ENCODE results near the gene S100A6.
"Not testable (repeated sequence)": the region's sequence is repeated elsewhere in the genome, so short reads cannot be mapped to it uniquely, and the experiment has no call there.

Gene S100A6

GRCh38 chr1:153526132-153526543 lies 9.7 kb downstream of the S100A6 start:
- DNase-seq, result peak in 1 of 2 experiments; percentile 11

- peak; percentile 87 to 95 for DNase-seq
Measured at GRCh38 chr1:153525088-153525728, 10.6 kb downstream of the S100A6 start.

- DNase-seq, result not testable (repeated sequence)
Measured at GRCh38 chr1:153522353-153523048, 13.3 kb downstream of the S100A6 start.

- DNase-seq, result not testable (repeated sequence)
Measured at GRCh38 chr1:153521808-153522207, 14.0 kb downstream of the S100A6 start.

- no peak for DNase-seq
Measured at GRCh38 chr1:153520818-153521476, 14.8 kb downstream of the S100A6 start.

GRCh38 chr1:153520137-153520691 lies 15.6 kb downstream of the S100A6 start:
- not testable (repeated sequence) for DNase-seq

- DNase-seq, result no peak
Measured at GRCh38 chr1:153519242-153519641, 16.5 kb downstream of the S100A6 start.

GRCh38 chr1:153515504-153516394 lies 20.0 kb downstream of the S100A6 start:
- peak in 1 of 2 experiments; percentile 18 for DNase-seq

GRCh38 chr1:153513666-153514065 lies 22.1 kb downstream of the S100A6 start:
- DNase-seq, result peak in 1 of 2 experiments; percentile 55

- DNase-seq, result peak; percentile 26 to 71
Measured at GRCh38 chr1:153513023-153513422, 22.8 kb downstream of the S100A6 start.

GRCh38 chr1:153510984-153511410 lies 24.8 kb downstream of the S100A6 start:
- DNase-seq, result peak; percentile 47 to 75

GRCh38 chr1:153509729-153510354 lies 25.9 kb downstream of the S100A6 start:
- DNase-seq, result peak; percentile 24 to 61

- no peak for DNase-seq
Measured at GRCh38 chr1:153509036-153509435, 26.8 kb downstream of the S100A6 start.

GRCh38 chr1:153507926-153508583 lies 27.7 kb downstream of the S100A6 start:
- no peak for DNase-seq

- DNase-seq, result no peak
Measured at GRCh38 chr1:153506831-153507413, 28.9 kb downstream of the S100A6 start.

- DNase-seq, result no peak
Measured at GRCh38 chr1:153506386-153506785, 29.4 kb downstream of the S100A6 start.

- DNase-seq, result no peak
Measured at GRCh38 chr1:153505576-153505975, 30.2 kb downstream of the S100A6 start.

- peak; percentile 29 to 80 for DNase-seq
Measured at GRCh38 chr1:153503766-153504165, 32.0 kb downstream of the S100A6 start.

- DNase-seq, result no peak
Measured at GRCh38 chr1:153498746-153499145, 37.0 kb downstream of the S100A6 start.

GRCh38 chr1:153495536-153495935 lies 40.3 kb downstream of the S100A6 start:
- no peak for DNase-seq

- DNase-seq, result peak; percentile 48 to 70
Measured at GRCh38 chr1:153494976-153495535, 40.7 kb downstream of the S100A6 start.

All from NCI-H524 (cell line).